ENCODE results near the gene HS1BP3. TPM values are rescaled to one million over a fixed set of nuclear protein-coding genes. Genes with fewer than 3 reads are reported as not detected.
A peak's percentile ranks its signal among the peaks of the same experiment; 100 is the strongest.

Gene HS1BP3
- total RNA-seq, 6 donors from 2014 or later: 41.0 to 45.8 (median 42.7) TPM

DNA sequence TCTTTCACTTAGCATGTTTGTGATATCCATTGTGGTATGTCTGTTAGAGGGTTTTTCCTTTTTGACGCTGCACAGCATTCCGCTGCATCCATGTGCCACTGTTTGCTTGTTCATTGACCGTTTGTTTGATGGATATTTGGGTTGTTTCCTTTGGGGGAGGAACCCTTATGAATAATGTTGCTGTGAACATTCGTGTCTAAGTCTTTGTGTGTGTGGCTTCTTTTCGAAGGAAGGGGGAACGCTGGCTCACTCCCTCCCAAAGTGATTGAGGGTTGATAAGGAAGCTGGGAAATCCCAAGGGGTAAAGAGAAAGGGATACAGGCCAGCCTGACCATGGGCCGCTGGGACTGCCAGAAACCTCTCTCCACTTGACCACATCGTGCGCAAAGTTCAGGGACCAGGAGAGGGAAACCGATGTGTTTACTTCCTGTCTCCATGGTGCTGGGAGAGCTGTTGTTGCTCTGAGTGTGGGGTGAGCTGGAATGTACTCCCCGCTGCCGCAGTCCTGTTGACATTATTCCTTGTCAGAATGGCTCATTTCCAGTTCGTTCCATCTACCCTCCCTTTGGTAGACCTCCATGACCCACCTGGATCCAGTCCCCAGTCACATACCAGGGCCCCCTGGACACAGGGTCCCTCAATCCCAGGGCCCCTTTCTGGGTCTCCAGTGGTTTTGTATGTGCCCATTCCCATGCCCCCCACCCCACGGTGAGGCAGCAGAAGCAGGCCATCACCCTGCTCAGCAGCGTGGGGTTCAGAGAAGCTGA is 39.6 kb downstream of the HS1BP3 start:
- DNase-seq: peak in 1 of 2 donors; percentile 90
- peak; percentile 90 to 92 for ATAC-seq (ENCODE audit: low FRiP score in 2 of 2)
- WGBS, 2 donors: 32 to 41% methylated on average over 14 to 15 of the region's 15 CpGs
- Histone ChIP-seq H3K4me3 (no peak overlapping the region), H3K4me1 (peaks cover 58 to 61% (median 59%) of the 10 kb centered on the region in 4 donors), H3K36me3 (no peaks in the 10 kb centered on the region), H3K27ac (peak overlapping the region; percentile 86 to 93 (median 89)), H3K27me3 (no peaks in the 10 kb centered on the region), H3K9me3 (no peaks in the 10 kb centered on the region)
- TF ChIP-seq EP300 (IDR thresholded peaks at IDR 0.05) (peak; percentile 22 to 97 (median 66)), POLR2A (IDR thresholded peaks at IDR 0.05) (no peak), POLR2AphosphoS5 (IDR thresholded peaks at IDR 0.05) (peak; percentile 90 to 95)
- TF ChIP-seq, protein P1, sequence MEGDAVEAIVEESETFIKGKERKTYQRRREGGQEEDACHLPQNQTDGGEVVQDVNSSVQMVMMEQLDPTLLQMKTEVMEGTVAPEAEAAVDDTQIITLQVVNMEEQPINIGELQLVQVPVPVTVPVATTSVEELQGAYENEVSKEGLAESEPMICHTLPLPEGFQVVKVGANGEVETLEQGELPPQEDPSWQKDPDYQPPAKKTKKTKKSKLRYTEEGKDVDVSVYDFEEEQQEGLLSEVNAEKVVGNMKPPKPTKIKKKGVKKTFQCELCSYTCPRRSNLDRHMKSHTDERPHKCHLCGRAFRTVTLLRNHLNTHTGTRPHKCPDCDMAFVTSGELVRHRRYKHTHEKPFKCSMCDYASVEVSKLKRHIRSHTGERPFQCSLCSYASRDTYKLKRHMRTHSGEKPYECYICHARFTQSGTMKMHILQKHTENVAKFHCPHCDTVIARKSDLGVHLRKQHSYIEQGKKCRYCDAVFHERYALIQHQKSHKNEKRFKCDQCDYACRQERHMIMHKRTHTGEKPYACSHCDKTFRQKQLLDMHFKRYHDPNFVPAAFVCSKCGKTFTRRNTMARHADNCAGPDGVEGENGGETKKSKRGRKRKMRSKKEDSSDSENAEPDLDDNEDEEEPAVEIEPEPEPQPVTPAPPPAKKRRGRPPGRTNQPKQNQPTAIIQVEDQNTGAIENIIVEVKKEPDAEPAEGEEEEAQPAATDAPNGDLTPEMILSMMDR (IDR thresholded peaks at IDR 0.05): no peak

DNA sequence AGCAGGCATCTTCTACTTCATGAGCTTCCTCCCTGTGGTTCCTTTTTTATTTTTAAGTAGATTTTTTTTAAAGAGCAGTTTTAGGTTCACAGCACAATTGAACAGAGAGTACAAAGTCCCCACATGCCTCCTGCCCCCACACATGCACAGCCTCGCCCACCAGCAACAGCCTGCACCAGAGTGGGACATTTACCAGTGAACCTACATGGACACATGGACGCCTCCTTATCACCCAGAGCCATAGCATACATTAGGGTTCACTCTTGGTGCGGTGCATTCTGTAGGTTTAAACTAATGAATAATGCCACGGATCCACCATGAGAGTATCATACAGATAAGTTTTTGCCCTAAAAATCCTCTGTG is 40.9 kb downstream of the HS1BP3 start:
- no peaks in the 10 kb centered on the region for H3K27me3 ChIP-seq
- no peak for ATAC-seq (ENCODE audit: low FRiP score in 2 of 2)
- H3K4me1 ChIP-seq: peaks cover 49 to 53% (median 51%) of the 10 kb centered on the region in 4 donors
- DNase-seq: no peak
- H3K27ac ChIP-seq: peak overlapping the region in 3 of 4 donors; percentile 14 to 93 (median 88)
- 64 to 75% methylated on average over 4 of the region's 4 CpGs for WGBS, 2 donors
- H3K4me3 ChIP-seq: no peak overlapping the region
- no peaks in the 10 kb centered on the region for H3K36me3 ChIP-seq
- TF ChIP-seq EP300 (IDR thresholded peaks at IDR 0.05): no peak
- TF ChIP-seq POLR2AphosphoS5 (IDR thresholded peaks at IDR 0.05): no peak
- TF ChIP-seq, protein P1 (IDR thresholded peaks at IDR 0.05): no peak
- no peak for TF ChIP-seq POLR2A (IDR thresholded peaks at IDR 0.05)
- H3K9me3 ChIP-seq: no peaks in the 10 kb centered on the region

DNA sequence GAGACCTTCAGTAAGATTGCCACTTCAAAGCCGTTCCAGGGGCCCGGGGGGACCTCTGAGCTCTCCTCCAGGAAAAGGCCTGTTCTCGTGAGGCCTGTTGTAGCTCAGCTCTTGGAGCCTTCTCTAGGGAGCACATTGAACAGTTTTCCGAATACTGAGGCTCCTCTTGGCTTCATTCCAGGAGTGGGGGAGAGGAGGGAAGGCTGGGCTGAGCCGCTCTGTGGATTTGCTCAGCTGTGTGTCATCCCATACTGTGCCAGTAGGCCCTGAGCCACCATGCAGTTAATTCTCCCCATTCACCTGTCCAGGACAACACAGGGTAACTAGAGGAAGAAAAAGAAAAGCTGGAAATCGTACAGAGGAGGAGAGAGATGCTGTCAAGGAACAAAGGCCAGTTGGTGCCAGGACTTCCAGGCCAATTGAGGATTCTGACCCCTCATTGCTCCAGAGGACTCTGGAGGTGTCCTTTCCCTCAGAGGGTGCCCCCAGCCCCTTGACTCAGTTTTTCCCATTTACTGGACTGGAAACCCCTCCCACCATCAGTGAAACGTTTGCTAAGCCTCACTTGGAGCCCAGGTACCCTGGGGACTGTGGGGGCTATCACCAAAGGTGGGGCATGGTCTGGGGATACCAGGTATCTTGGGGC is 41.4 kb downstream of the HS1BP3 start:
- Histone ChIP-seq H3K9me3 (no peaks in the 10 kb centered on the region), H3K36me3 (no peaks in the 10 kb centered on the region), H3K4me3 (no peak overlapping the region), H3K4me1 (peaks cover 47 to 51% (median 49%) of the 10 kb centered on the region in 4 donors), H3K27me3 (no peaks in the 10 kb centered on the region), H3K27ac (peak overlapping the region in 3 of 4 donors; percentile 7 to 88 (median 21))
- no peak for TF ChIP-seq POLR2A (IDR thresholded peaks at IDR 0.05)
- TF ChIP-seq POLR2AphosphoS5 (IDR thresholded peaks at IDR 0.05): no peak
- no peak for TF ChIP-seq EP300 (IDR thresholded peaks at IDR 0.05)
- TF ChIP-seq, protein P1 (IDR thresholded peaks at IDR 0.05): no peak
- 68 to 78% methylated on average over 4 to 7 of the region's 7 CpGs for WGBS, 2 donors
- ATAC-seq (ENCODE audit: low FRiP score in 2 of 2) (peak in 1 of 2 donors; percentile 45), DNase-seq (peak in 1 of 2 donors; percentile 15)

DNA sequence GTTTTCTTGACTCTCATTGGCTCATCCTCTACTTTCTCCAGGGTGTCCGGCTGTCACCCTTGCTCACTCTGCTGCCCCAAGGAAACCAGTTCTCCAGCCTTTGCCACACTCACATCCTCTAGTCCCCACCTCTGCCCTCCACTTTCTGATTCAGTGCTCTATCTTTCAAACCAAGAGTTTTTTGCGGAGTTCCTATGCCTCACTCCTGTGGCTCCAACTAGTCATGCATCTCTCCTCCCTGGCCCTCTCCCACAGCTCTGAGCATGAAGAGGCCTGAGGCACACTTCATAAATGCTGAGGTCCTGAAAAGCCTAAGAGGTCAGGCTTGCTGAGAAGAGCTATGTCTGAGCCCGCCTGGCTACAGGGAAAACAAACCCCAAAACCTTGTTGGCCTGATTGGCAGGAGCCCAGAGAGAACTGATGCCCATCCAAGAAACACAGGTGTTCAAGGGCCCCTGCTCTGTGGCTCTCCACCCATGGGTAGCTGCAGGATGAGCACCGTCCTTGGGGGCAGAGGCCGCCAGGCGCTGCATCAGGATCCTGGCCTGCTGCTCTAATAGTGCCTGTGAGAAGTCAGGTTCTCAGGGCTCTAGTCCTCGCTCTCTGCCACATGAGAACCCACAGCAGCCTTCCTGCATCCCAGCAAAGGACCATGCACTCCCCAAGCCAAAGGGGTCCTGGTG is 42.1 kb downstream of the HS1BP3 start:
- ATAC-seq (ENCODE audit: low FRiP score in 2 of 2): no peak
- peaks cover 40 to 49% (median 46%) of the 10 kb centered on the region in 4 donors for H3K4me1 ChIP-seq
- TF ChIP-seq POLR2A (IDR thresholded peaks at IDR 0.05) (no peak), EP300 (IDR thresholded peaks at IDR 0.05) (no peak), POLR2AphosphoS5 (IDR thresholded peaks at IDR 0.05) (no peak)
- TF ChIP-seq, protein P1 (IDR thresholded peaks at IDR 0.05): no peak
- DNase-seq: peak in 1 of 2 donors; percentile 16
- H3K36me3 ChIP-seq: no peaks in the 10 kb centered on the region
- no peak overlapping the region for H3K4me3 ChIP-seq
- peak overlapping the region in 2 of 4 donors; percentile 21 to 88 for H3K27ac ChIP-seq
- H3K9me3 ChIP-seq: no peaks in the 10 kb centered on the region
- WGBS, 2 donors: 91 to 92% methylated on average over 3 to 7 of the region's 7 CpGs
- H3K27me3 ChIP-seq: no peaks in the 10 kb centered on the region

Data from upper lobe of left lung (tissue), 6 donors.